ENCODE results near the gene OLFM4. TPM values are rescaled to one million over a fixed set of nuclear protein-coding genes. Genes with fewer than 3 reads are reported as not detected.

OLFM4 gene
- total RNA-seq, 2 experiments from 2014 or later: 0.06 TPM; not detected in 1

Other genes with a start within 250 kb of the OLFM4 start
- not detected in 2 replicates for gene PCDH8, start 180.2 kb upstream of the OLFM4 start, total RNA-seq (2014; rRNA removed; shearing (Covaris generic))
- gene PCDH8, start 180.2 kb upstream of the OLFM4 start, total RNA-seq (2022): not detected in 2 replicates

Data from OCI-LY7 (cell line).